HCT116 (cell line): ENCODE results near the gene COL4A1. TPM values are rescaled to one million over a fixed set of nuclear protein-coding genes. Genes with fewer than 3 reads are reported as not detected.

Source experiments
- ATAC-seq: fragments of 200-7000 bp; cut with Tn5 transposase; 2 replicates; pipeline ENCODE4 v1.9.1; 2020; ENCODE audit warnings: mild to moderate bottlenecking, moderate library complexity
- BruUV-seq: library from RNA; stranded (reverse); fragments of 400-500 nt; replicated peaks from 2 replicates; lab custom pipeline; 2021; lab: Mats Ljungman, UMichigan
- CTCF ChIA-PET: fragments of 300-600 bp; sonication (Branson Sonifier 250); formaldehyde crosslinking; loops from one replicate; lab custom pipeline; 2021; ENCODE audit warnings: antibody characterized with exemption; lab: Charles Lee
- POLR2A ChIA-PET: fragments of 300-600, 350-600 bp; sonication (Branson Sonifier 250); formaldehyde crosslinking; loops from one replicate; lab custom pipeline; 2021; ENCODE audit warnings: antibody characterized with exemption; lab: Charles Lee
- RAD21 ChIA-PET, 2 experiments: fragments of 300-600 bp; sonication (Branson Sonifier 250); formaldehyde crosslinking; loops; one replicate each; lab custom pipeline; 2023; ENCODE audit warnings: low total read pairs in 2 of 2; ENCODE audit not compliant: uncharacterized antibody in 2 of 2, unreplicated experiment in 2 of 2, low non-redundant PET in 1 of 2; lab: Charles Lee
- DNase-seq: peaks from one replicate; pipeline ENCODE4 v3.0.0-alpha.2; 2010; ENCODE audit warnings: low read depth, low spot score
- H2AFZ ChIP-seq: fragments of 200-600 bp; shearing (Covaris generic), sonication (generic); 2 replicates; pipeline ENCODE4 v1.6.1; 2017; ENCODE audit warnings: low read depth, mixed run types, mixed read lengths, antibody characterized with exemption, low read length; ENCODE audit not compliant: poor library complexity, severe bottlenecking
- H3K27ac ChIP-seq: 2 replicates; pipeline ENCODE4 v1.5.1; 2012; ENCODE audit warnings: low read depth, low read length
- H3K27me3 ChIP-seq: fragments of 200-600 bp; sonication (generic); 2 replicates; pipeline ENCODE4 v1.6.1; 2016; ENCODE audit warnings: mixed run types, low read length, mixed read lengths; ENCODE audit not compliant: insufficient read depth
- H3K36me3 ChIP-seq, 2 experiments: fragments of 200-500 bp in 1 of 2; fragments of 200-600 bp in 1 of 2; sonication (Bioruptor generic) in 1 of 2; sonication (generic) in 1 of 2; 2 replicates each; pipeline versions ENCODE4 v1.5.1 to v1.6.1; 2014 to 2016; ENCODE audit warnings: low read length in 2 of 2, inconsistent platforms in 1 of 2, mixed read lengths in 1 of 2, mixed run types in 1 of 2; ENCODE audit not compliant: insufficient read depth in 2 of 2, control insufficient read depth in 1 of 2
- H3K4me1 ChIP-seq, 2 experiments: fragments of 200-600 bp in 1 of 2; sonication (generic) in 1 of 2; 2 replicates each; pipeline versions ENCODE4 v1.5.1 to v1.6.1; 2012 to 2017; ENCODE audit warnings: low read length in 2 of 2, inconsistent platforms in 1 of 2, mild to moderate bottlenecking in 1 of 2, mixed read lengths in 1 of 2, mixed run types in 1 of 2, moderate library complexity in 1 of 2; ENCODE audit not compliant: insufficient read depth in 2 of 2, control insufficient read depth in 1 of 2
- H3K4me2 ChIP-seq: fragments of 200-600 bp; sonication (generic); 2 replicates; pipeline ENCODE4 v1.6.1; 2017; ENCODE audit warnings: mixed run types, low read length, mixed read lengths
- H3K4me3 ChIP-seq, 2 experiments: fragments of 200-600 bp in 1 of 2; sonication (generic) in 1 of 2; replicated peaks in 1 of 2; 2 replicates each; pipeline ENCODE4 v1.5.1; 2011 to 2016; ENCODE audit warnings: low read length in 2 of 2, control low read depth in 1 of 2, low read depth in 1 of 2, mild to moderate bottlenecking in 1 of 2, mixed read lengths in 1 of 2, mixed run types in 1 of 2
- H3K79me2 ChIP-seq: fragments of 200-600 bp; sonication (generic); 2 replicates; pipeline ENCODE4 v1.6.1; 2017; ENCODE audit warnings: mild to moderate bottlenecking, mixed run types, low read length, moderate library complexity, mixed read lengths; ENCODE audit not compliant: insufficient read depth
- H3K9ac ChIP-seq: fragments of 200-600 bp; sonication (generic); 2 replicates; pipeline ENCODE4 v1.6.1; 2016; ENCODE audit warnings: low read length, mixed read lengths
- H3K9me2 ChIP-seq: fragments of 200-600 bp; sonication (generic), shearing (Covaris generic); 2 replicates; pipeline ENCODE4 v1.6.1; 2017; ENCODE audit warnings: mixed run types, mild to moderate bottlenecking, moderate library complexity; ENCODE audit not compliant: insufficient read depth
- H3K9me3 ChIP-seq, 2 experiments: fragments of 200-500 bp in 1 of 2; fragments of 200-600 bp in 1 of 2; sonication (Bioruptor generic) in 1 of 2; sonication (generic) in 1 of 2; 2 replicates each; pipeline ENCODE4 v1.6.1; 2014 to 2017; ENCODE audit warnings: low read length in 2 of 2, mixed read lengths in 2 of 2, inconsistent platforms in 1 of 2, low read depth in 1 of 2, mild to moderate bottlenecking in 1 of 2, mixed run types in 1 of 2, moderate library complexity in 1 of 2; ENCODE audit not compliant: control insufficient read depth in 1 of 2, insufficient read depth in 1 of 2
- H4K20me1 ChIP-seq: fragments of 200-600 bp; sonication (generic), shearing (Covaris generic); 2 replicates; pipeline ENCODE4 v1.6.1; 2017; ENCODE audit warnings: mixed run types, mild to moderate bottlenecking, moderate library complexity; ENCODE audit not compliant: insufficient read depth
- ATF3 ChIP-seq: IDR thresholded peaks from 2 replicates; pipeline ENCODE4 v1.6.1; 2012
- EGR1 ChIP-seq: IDR thresholded peaks from 2 replicates; pipeline ENCODE4 v1.6.1; 2012; ENCODE audit warnings: low read depth
- ELF1 ChIP-seq: IDR thresholded peaks from 2 replicates; pipeline ENCODE4 v1.6.1; 2012; ENCODE audit warnings: low read depth, borderline replicate concordance
- EZH2 ChIP-seq: fragments of 200-600 bp; sonication (generic); IDR thresholded peaks from 2 replicates; pipeline ENCODE4 v1.6.1; 2017; ENCODE audit warnings: antibody characterized with exemption, mixed run types
- FOSL1 ChIP-seq: IDR thresholded peaks from 2 replicates; pipeline ENCODE4 v1.6.1; 2012; ENCODE audit warnings: low read depth
- JUND ChIP-seq: IDR thresholded peaks from 2 replicates; pipeline ENCODE4 v1.6.1; 2012
- MAX ChIP-seq: IDR thresholded peaks from 2 replicates; pipeline ENCODE4 v1.6.1; 2012
- POLR2A ChIP-seq: IDR thresholded peaks from 2 replicates; pipeline ENCODE4 v1.7.0; 2011; ENCODE audit warnings: borderline replicate concordance; ENCODE audit not compliant: insufficient read depth, insufficient read length; ENCODE audit errors: extremely low read depth
- RAD21 ChIP-seq: IDR thresholded peaks from 2 replicates; pipeline ENCODE4 v1.6.1; 2012; ENCODE audit warnings: low read depth, mild to moderate bottlenecking
- SRF ChIP-seq: IDR thresholded peaks from 2 replicates; pipeline ENCODE4 v1.6.1; 2012; ENCODE audit warnings: low read depth
- TCF7L2 ChIP-seq: IDR thresholded peaks from 2 replicates; pipeline ENCODE4 v1.7.0; 2011; ENCODE audit warnings: borderline replicate concordance, inconsistent platforms; ENCODE audit not compliant: insufficient read depth, insufficient read length; ENCODE audit errors: extremely low read depth
- YY1 ChIP-seq: IDR thresholded peaks from 2 replicates; pipeline ENCODE4 v1.6.1; 2011; ENCODE audit warnings: low read length, low read depth, moderate library complexity, mild to moderate bottlenecking; ENCODE audit not compliant: insufficient replicate concordance; ENCODE audit errors: extremely low read depth
- ZFX ChIP-seq: fragments of 450-650 bp; IDR thresholded peaks from 2 replicates; pipeline ENCODE4 v1.6.1; 2017
- ZNF274 ChIP-seq: fragments of 200-500 bp; sonication (Bioruptor generic); IDR thresholded peaks from 2 replicates; pipeline ENCODE4 v1.6.1; 2014; ENCODE audit warnings: mild to moderate bottlenecking, low read depth, low read length, inconsistent platforms
- intact Hi-C: fragments of 100-400 bp; cut with micrococcal nuclease; formaldehyde crosslinking; loops from 2 replicates; pipeline ENCODE4 v1.10.0; 2022
- total RNA-seq: library from RNA; stranded (reverse); gene quantifications from one replicate; pipeline ENCODE4 v1.2.1, GENCODE V29; 2021; ENCODE audit not compliant: unreplicated experiment
- TF ChIP-seq, protein P1 (sequence below): IDR thresholded peaks from 2 replicates; pipeline ENCODE4 v1.6.1; 2012; ENCODE audit warnings: low read depth

COL4A1 gene
- total RNA-seq, 1 experiment from 2014 or later = 0.57 TPM

DNA sequence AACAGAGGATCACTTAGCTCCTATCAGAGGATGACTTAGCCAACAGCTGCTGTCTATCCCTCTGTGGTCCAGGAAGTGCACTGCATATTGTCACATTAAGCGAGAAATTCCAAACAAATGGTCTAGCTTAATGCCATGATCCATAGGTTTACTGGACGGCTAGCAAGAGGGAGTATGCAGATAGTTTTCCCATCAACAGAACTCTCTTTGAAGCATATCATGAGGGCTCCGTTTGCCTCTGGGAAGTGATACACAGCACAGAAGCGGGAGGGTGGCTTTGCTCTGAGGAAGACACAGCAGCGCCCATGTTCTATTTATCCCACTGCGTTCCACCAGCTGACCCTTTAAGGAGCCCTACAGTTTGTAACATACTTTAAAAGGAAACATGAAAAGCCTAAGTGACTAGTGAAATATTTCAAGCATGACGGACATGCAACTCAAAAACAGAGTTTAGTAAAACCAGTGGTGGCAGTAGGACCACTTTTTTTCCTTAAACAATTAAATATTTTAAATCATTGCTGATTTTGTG is 52.7 kb downstream of the COL4A1 start (continued):
- TF ChIP-seq ATF3 (no peak), EGR1 (no peak), MAX (no peak), ZFX (no peak), RAD21 (no peak)

GRCh38 chr13:110251193-110251819 is 55.7 kb downstream of the COL4A1 start:
- H3K9me3 ChIP-seq = no peaks in the 10 kb centered on the region
- intact Hi-C loops = no loop called here
- ChIA-PET POLR2A (no interaction called here), RAD21 (no interaction called here), CTCF (no interaction called here)
- ATAC-seq (no peak), DNase-seq (no peak)
- H3K9ac ChIP-seq = no peak overlapping the region
- no TSS peak for BruUV-seq
- no peaks in the 10 kb centered on the region for H4K20me1 ChIP-seq
- H3K4me3 ChIP-seq = no peak overlapping the region
- no peak for TF ChIP-seq TCF7L2
- TF ChIP-seq RAD21 = no peak
- TF ChIP-seq, protein P1, sequence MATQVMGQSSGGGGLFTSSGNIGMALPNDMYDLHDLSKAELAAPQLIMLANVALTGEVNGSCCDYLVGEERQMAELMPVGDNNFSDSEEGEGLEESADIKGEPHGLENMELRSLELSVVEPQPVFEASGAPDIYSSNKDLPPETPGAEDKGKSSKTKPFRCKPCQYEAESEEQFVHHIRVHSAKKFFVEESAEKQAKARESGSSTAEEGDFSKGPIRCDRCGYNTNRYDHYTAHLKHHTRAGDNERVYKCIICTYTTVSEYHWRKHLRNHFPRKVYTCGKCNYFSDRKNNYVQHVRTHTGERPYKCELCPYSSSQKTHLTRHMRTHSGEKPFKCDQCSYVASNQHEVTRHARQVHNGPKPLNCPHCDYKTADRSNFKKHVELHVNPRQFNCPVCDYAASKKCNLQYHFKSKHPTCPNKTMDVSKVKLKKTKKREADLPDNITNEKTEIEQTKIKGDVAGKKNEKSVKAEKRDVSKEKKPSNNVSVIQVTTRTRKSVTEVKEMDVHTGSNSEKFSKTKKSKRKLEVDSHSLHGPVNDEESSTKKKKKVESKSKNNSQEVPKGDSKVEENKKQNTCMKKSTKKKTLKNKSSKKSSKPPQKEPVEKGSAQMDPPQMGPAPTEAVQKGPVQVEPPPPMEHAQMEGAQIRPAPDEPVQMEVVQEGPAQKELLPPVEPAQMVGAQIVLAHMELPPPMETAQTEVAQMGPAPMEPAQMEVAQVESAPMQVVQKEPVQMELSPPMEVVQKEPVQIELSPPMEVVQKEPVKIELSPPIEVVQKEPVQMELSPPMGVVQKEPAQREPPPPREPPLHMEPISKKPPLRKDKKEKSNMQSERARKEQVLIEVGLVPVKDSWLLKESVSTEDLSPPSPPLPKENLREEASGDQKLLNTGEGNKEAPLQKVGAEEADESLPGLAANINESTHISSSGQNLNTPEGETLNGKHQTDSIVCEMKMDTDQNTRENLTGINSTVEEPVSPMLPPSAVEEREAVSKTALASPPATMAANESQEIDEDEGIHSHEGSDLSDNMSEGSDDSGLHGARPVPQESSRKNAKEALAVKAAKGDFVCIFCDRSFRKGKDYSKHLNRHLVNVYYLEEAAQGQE = no peak
- TF ChIP-seq YY1 = no peak
- TF ChIP-seq POLR2A = no peak
- TF ChIP-seq MAX = no peak
- no peak for TF ChIP-seq SRF
- TF ChIP-seq ATF3 = no peak
- no peak for TF ChIP-seq ELF1
- no peak for TF ChIP-seq JUND
- TF ChIP-seq EZH2 = no peak
- no peak for TF ChIP-seq FOSL1
- TF ChIP-seq ZFX = no peak
- no peak for TF ChIP-seq ZNF274
- H3K4me1 ChIP-seq = peaks cover 0 to 7% of the 10 kb centered on the region in 2 experiments; a peak in 2 of 4 replicates
- no peaks in the 10 kb centered on the region for H3K9me2 ChIP-seq
- H3K4me2 ChIP-seq = no peak overlapping the region
- no peaks in the 10 kb centered on the region for H3K27me3 ChIP-seq
- H2AFZ ChIP-seq = no peak overlapping the region
- H3K27ac ChIP-seq = no peak overlapping the region
- H3K79me2 ChIP-seq = no peaks in the 10 kb centered on the region
- H3K36me3 ChIP-seq = no peaks in the 10 kb centered on the region
